GM19193 (cell line): ENCODE measurements around the gene GEMIN7.

Experiments
- POLR2A ChIP-seq: IDR thresholded peaks from 4 replicates; pipeline ENCODE4 v1.6.1; 2011; ENCODE audit not compliant: insufficient read depth, insufficient read length; ENCODE audit errors: extremely low read depth

Gene GEMIN7

GRCh38 chr19:45124021-45124420, 45.0 kb downstream of the GEMIN7 start:
- no peak for TF ChIP-seq POLR2A

- no peak for TF ChIP-seq POLR2A
Measured at GRCh38 chr19:45125360-45125759, 46.3 kb downstream of the GEMIN7 start.

- no peak for TF ChIP-seq POLR2A
Measured at GRCh38 chr19:45125975-45126493, 47.0 kb downstream of the GEMIN7 start.

- TF ChIP-seq POLR2A, result no peak
Measured at GRCh38 chr19:45126654-45127053, 47.6 kb downstream of the GEMIN7 start.

- no peak for TF ChIP-seq POLR2A
Measured at GRCh38 chr19:45128146-45128545, 49.1 kb downstream of the GEMIN7 start.

GRCh38 chr19:45128806-45129205, 49.7 kb downstream of the GEMIN7 start:
- TF ChIP-seq POLR2A, result no peak

GRCh38 chr19:45130236-45130635, 51.2 kb downstream of the GEMIN7 start:
- TF ChIP-seq POLR2A, result no peak

GRCh38 chr19:45130888-45131615, 52.0 kb downstream of the GEMIN7 start:
- no peak for TF ChIP-seq POLR2A

- no peak for TF ChIP-seq POLR2A
Measured at GRCh38 chr19:45133661-45134060, 54.6 kb downstream of the GEMIN7 start.

GRCh38 chr19:45135176-45135885, 56.3 kb downstream of the GEMIN7 start:
- no peak for TF ChIP-seq POLR2A

- TF ChIP-seq POLR2A, result peak; percentile 51
Measured at GRCh38 chr19:45136507-45137178, 57.6 kb downstream of the GEMIN7 start.

- TF ChIP-seq POLR2A, result peak; percentile 59
Measured at GRCh38 chr19:45137179-45137761, 58.2 kb downstream of the GEMIN7 start.

GRCh38 chr19:45138303-45138751, 59.3 kb downstream of the GEMIN7 start:
- no peak for TF ChIP-seq POLR2A

- no peak for TF ChIP-seq POLR2A
Measured at GRCh38 chr19:45139286-45140143, 60.5 kb downstream of the GEMIN7 start.
